AG09319 (cell line): Measurements from ENCODE around the gene CTBP2.

Experiments used
- DNase-seq: peaks from one replicate; pipeline ENCODE4 v3.0.0-alpha.2; 2010; ENCODE audit warnings: low read depth; ENCODE audit errors: extremely low read depth
- TF ChIP-seq, protein P1 (sequence below): IDR thresholded peaks from 2 replicates; pipeline ENCODE4 v1.5.1; 2011; ENCODE audit warnings: low read depth, mild to moderate bottlenecking, inconsistent platforms, low read length, moderate library complexity

The CTBP2 gene

DNA sequence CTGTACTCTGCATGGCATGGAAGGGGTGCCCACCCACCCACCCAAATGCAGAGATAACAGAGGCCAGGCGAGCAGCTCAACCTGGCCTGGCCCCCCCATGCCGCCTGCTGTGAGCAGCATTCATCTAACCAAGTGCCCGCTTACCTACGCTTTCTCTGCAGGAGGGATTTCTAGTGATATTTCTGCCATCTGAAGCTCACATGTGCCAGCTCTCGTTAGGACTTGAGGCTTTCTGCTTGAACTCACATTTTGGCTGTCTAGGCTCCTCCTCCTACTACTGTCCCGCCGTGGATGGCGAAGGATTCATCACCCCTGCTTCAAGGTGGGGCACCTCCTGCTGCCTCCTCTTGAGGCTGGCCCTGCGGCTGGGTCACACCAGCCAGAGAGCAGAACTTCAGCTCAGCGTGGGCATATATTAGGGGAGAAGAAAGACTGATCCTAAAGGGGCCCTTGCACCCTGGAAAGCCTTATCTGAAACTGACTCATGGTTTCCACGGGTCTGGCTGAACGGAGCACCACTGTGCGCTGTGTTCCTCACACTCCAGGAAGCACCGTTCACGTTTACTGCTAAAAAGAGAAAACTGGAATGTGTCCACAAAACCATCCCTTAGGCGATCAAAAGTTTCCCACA lies 45.5 kb downstream of the CTBP2 start:
- TF ChIP-seq, protein P1, sequence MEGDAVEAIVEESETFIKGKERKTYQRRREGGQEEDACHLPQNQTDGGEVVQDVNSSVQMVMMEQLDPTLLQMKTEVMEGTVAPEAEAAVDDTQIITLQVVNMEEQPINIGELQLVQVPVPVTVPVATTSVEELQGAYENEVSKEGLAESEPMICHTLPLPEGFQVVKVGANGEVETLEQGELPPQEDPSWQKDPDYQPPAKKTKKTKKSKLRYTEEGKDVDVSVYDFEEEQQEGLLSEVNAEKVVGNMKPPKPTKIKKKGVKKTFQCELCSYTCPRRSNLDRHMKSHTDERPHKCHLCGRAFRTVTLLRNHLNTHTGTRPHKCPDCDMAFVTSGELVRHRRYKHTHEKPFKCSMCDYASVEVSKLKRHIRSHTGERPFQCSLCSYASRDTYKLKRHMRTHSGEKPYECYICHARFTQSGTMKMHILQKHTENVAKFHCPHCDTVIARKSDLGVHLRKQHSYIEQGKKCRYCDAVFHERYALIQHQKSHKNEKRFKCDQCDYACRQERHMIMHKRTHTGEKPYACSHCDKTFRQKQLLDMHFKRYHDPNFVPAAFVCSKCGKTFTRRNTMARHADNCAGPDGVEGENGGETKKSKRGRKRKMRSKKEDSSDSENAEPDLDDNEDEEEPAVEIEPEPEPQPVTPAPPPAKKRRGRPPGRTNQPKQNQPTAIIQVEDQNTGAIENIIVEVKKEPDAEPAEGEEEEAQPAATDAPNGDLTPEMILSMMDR = no peak
- no peak for DNase-seq

DNA sequence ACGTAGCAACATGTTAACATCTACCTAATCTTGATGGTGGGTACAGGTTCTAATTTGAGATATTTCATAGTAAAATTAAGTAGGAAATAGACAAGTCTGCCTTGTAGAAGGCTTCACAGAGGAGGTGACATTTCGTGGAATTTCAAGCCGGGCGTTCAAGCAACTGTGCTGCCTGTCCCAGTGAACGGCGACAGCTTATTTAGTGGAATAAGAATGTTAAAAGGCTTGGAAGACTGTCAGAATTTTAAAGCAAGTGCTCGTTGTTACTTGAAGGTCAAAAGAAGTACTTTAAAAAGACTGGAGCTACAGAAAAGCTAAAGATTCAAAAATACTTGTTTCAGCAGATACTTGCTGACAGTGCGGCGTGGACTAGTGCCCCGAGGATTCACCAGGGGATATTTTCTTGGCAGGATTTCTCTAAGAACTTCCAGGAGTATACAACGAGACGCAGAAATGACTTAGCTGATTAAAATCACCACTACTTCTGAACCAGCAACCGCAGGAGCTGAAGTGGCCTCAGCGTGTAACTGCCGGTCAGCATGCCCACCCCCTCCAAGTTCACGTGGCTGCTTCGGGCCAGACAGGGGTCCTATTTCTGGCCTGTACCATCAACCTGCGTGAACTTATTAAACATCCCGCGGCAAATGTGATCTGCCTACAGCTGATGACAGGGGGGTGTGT lies 46.5 kb downstream of the CTBP2 start:
- TF ChIP-seq, protein P1 = no peak
- peak; percentile 15 for DNase-seq

DNA sequence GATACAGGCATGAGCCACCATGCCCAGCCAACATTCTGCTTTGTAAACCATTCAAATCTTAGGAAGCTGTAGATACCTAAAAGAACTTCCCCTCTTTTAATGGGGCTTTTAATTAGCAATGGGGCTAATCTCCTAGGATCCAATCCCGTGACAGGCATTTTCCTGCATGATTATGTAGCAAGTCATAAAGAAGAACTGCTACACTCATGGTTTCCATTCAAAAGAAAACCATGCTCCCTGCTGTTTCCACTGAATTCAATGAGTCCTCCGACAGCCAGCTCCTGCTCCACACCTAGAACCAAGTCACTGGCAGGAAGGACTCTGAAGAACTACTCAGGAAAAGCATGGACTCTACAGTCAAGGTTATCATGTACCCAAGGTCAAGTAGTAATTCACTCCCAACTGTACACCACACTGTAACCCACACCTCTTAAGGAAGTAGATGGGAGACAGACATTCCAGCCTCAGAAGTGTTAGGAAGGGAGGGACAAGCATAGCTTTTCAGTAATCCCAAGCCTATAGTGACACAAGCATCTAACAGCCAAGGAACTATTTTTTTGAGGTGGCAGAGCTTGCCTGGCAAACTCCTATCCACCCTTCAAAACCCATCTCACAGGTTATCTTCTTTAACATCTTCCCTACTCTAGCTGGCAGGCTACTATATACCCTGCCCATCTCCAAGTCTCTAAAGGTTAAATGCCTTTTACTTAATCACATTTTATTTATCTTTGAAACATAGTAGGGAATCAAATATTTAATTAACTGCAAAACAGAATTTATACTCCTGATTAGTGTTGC lies 47.5 kb downstream of the CTBP2 start:
- TF ChIP-seq, protein P1 = no peak
- DNase-seq = no peak

DNA sequence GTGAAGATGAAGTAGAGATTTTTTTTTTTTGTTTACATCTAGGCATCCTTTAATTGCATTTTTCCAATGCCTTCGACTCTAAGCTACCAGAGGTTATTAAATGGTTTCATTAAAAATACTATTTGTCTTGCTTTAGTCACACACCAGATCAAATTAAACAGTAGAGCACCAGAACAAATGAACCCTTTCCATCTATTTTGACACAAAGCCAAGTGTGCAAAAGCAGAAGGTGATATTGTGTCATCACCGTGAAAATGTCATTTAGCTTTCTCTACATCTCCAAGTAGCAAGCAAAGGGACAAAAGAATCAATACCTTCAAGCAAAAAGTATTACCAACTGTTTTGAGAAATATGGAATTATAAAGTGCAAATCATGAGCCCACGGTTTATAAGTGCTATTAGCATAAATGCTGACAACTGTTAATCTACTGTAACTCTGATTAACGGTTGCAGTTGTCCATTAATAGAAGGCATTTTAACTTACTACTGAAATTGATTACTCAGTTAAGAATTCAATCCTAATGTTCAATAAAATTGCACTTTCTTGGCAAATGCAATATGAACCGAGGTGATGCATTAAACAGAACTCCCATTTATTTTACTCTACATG lies 49.1 kb downstream of the CTBP2 start:
- TF ChIP-seq, protein P1 = no peak
- DNase-seq = no peak

DNA sequence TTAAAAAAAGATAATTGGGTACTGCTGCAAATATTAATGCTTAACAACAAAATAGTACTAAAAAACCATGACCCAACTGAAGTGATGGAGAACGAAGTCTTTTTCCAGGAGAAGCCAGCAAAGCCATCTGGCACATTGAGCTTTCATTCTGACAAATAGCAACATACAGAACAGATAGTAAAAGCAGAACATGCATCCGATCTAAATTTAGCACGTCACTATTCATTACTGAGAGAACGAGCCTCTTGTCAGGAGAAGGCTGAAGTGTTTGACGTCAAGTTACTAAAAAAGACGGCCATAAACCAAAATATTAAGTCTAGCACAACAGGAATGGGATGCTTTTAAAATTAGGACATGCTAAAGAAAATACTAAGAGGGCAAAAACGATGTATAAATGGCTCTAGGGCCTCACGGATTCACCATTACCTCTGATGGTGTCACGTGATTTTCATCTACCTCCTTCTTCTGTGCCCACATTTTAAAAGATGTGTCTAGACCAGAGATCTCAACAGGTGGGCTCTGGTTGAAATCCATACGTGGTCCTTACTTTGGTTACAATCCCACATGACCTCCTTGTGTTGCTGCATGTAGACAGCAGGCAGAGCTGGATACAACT lies 52.3 kb downstream of the CTBP2 start:
- DNase-seq = no peak
- TF ChIP-seq, protein P1 = no peak

DNA sequence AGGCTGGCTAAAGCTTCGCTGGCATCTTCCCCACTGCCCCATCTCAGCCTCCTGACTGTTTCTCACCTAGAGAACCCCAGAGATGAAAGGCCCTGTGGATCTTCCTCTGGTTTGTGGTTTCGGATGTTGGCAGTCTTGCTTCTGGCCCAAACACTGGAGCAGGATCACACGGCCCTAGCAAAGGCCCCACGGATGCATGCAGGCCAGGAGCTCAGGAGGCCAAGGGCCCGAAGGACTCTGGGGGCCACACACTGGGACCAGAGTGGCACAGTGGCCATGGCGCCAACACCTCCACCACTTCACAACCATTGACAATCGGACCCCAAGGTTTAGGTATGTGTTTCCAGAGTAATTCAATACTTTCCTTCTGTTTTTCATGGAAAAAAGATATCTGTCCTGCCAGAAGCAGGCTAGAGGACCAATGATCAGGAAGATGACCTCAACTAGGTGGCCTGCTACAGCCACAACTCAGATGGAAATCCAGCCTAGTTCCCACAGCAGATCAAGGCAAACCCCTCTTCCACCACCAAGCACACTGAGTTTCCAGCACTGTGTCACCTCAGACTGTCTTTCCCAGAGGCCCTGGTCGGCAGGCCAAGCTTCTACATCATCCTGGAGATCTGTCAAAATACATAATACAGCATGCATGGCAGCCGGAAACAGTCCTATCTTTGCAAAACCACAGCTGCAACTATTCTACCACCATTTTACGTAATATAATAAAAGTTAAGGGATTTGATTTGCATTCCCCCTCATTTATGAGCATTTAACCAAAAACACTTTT lies 53.0 kb downstream of the CTBP2 start:
- TF ChIP-seq, protein P1 = no peak

More for the DNA sequence above, 53.0 kb downstream of the CTBP2 start:
- no peak for DNase-seq
